ENCODE results near the gene RBSN. TPM values are rescaled to one million over a fixed set of nuclear protein-coding genes. Genes with fewer than 3 reads are reported as not detected.

RBSN gene
- total and polyA plus RNA-seq, 2 of the 4 experiments (the other 2 are of a cell fraction), result 8.7 to 33.7 TPM

GRCh38 chr3:15081960-15082664 lies 16.8 kb downstream of the RBSN start:
- Histone ChIP-seq H3K4me3 (ENCODE audit: insufficient read depth, low read depth, low read length) (no peak overlapping the region), H2AFZ (replicated peaks; ENCODE audit: low read length, poor library complexity) (no peak overlapping the region), H2BK20ac (ENCODE audit: low read depth, low read length) (no peak overlapping the region), H2AK9ac (replicated peaks; ENCODE audit: low read depth, low read length, poor library complexity) (no peak overlapping the region), H3K9ac (ENCODE audit: low read depth, low read length) (no peak overlapping the region), H3K4me2 (ENCODE audit: low read depth, low read length) (no peak overlapping the region), H2BK15ac (ENCODE audit: low read depth, low read length) (no peak overlapping the region), H3K18ac (ENCODE audit: low read depth, low read length) (no peak overlapping the region), H4K5ac (ENCODE audit: low read depth, low read length) (no peak overlapping the region), H4K20me1 (ENCODE audit: insufficient read depth, low read length) (no peaks in the 10 kb centered on the region), H4K91ac (ENCODE audit: insufficient read depth, low read depth, low read length) (no peak overlapping the region), H3K27ac (ENCODE audit: insufficient read depth, low read length) (peak overlapping the region; percentile 5; the same call in 1 of the 2 replicates), H2BK120ac (ENCODE audit: low read depth, low read length) (no peak overlapping the region), H2AK5ac (ENCODE audit: low read depth, low read length) (no peak overlapping the region), H3K4ac (ENCODE audit: low read depth, low read length) (no peak overlapping the region), H3K9me1 (ENCODE audit: insufficient read depth, low read length) (peaks cover 9% of the 10 kb centered on the region; the same call in 1 of the 2 replicates), H3K56ac (ENCODE audit: extremely low read depth, insufficient read depth, low read length) (no peak overlapping the region), H3K4me1 (ENCODE audit: control insufficient read depth, insufficient read depth, low read length) (0 out of 2 replicates have a peak, but pooled peaks cover 2% of the 10 kb centered on the region), H3K23ac (ENCODE audit: low read depth, low read length) (no peak overlapping the region), H3K9me3 (ENCODE audit: control insufficient read depth, insufficient read depth, low read length) (no peaks in the 10 kb centered on the region), H3K36me3 (ENCODE audit: control insufficient read depth, insufficient read depth, low read length) (peaks cover 53% of the 10 kb centered on the region), H3K79me1 (ENCODE audit: low read depth in 1 of 2, low read length in 2 of 2) (peaks cover 0 to 3% of the 10 kb centered on the region in 2 experiments; a peak in 1 of 4 replicates), H2BK5ac (ENCODE audit: low read depth, low read length, poor library complexity, severe bottlenecking) (no peak overlapping the region), H4K8ac (ENCODE audit: low read depth in 2 of 2, low read length in 2 of 2) (no peak overlapping the region), H3K14ac (replicated peaks; ENCODE audit: low read depth, low read length) (no peak overlapping the region), H3K27me3 (ENCODE audit: control insufficient read depth, insufficient read depth, low read length) (no peaks in the 10 kb centered on the region)
- TF ChIP-seq MAFK (IDR thresholded peaks at IDR 0.05; ENCODE audit: low read depth, low read length) (no peak), CTCF (conservative IDR thresholded peaks at IDR 0.05; ENCODE audit: low read depth, low read length) (no peak), NFE2L2 (IDR thresholded peaks at IDR 0.05; ENCODE audit: low read depth, low read length) (no peak), SMC3 (IDR thresholded peaks at IDR 0.05; ENCODE audit: low read depth, low read length) (no peak), CEBPB (IDR thresholded peaks at IDR 0.05; ENCODE audit: low read depth, low read length) (peak; percentile 88), RCOR1 (IDR thresholded peaks at IDR 0.05; ENCODE audit: insufficient replicate concordance, low read length) (no peak)
- in situ Hi-C loops (cut with MboI; ENCODE audit: low sequenced_read_pairs), result no loop called here
- CTCF ChIA-PET, result interaction anchor here (1.1 kb wide), 1 partner anchor 10 kb away, joined by 3 read pairs; no protein-coding TSS in a partner anchor
- dilution Hi-C loops (cut with HindIII; ENCODE audit: low sequenced_read_pairs, unreplicated experiment), result no loop called here
- ATAC-seq (ENCODE audit: low read depth), result peak; percentile 73
- WGBS, 2 experiments (ENCODE audit: extremely low coverage in 2 of 2, insufficient read length in 1 of 2), result 83% methylated on average over 3 of the region's 13 CpGs; no CpG with 5 or more reads in 1 of the 2 experiments
- peak; percentile 59 for DNase-seq
- intact Hi-C loops (cut with micrococcal nuclease), result no loop called here
- no TSS peak for BruUV-seq (replicated peaks)
- POLR2A ChIA-PET (ENCODE audit: unreplicated experiment), result no interaction called here

Measured in IMR-90 (cell line).